ENCODE data around the gene CTRL.

- TF ChIP-seq, protein P1, sequence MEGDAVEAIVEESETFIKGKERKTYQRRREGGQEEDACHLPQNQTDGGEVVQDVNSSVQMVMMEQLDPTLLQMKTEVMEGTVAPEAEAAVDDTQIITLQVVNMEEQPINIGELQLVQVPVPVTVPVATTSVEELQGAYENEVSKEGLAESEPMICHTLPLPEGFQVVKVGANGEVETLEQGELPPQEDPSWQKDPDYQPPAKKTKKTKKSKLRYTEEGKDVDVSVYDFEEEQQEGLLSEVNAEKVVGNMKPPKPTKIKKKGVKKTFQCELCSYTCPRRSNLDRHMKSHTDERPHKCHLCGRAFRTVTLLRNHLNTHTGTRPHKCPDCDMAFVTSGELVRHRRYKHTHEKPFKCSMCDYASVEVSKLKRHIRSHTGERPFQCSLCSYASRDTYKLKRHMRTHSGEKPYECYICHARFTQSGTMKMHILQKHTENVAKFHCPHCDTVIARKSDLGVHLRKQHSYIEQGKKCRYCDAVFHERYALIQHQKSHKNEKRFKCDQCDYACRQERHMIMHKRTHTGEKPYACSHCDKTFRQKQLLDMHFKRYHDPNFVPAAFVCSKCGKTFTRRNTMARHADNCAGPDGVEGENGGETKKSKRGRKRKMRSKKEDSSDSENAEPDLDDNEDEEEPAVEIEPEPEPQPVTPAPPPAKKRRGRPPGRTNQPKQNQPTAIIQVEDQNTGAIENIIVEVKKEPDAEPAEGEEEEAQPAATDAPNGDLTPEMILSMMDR (tag by site-specific recombination; IDR thresholded peaks at IDR 0.05), result no peak
- TF ChIP-seq ZIC2 (tag by site-specific recombination; IDR thresholded peaks at IDR 0.05) (no peak), ZNF48 (tag by site-specific recombination; IDR thresholded peaks at IDR 0.05) (no peak), PRDM10 (tag by site-specific recombination; IDR thresholded peaks at IDR 0.05) (no peak), ZNF660 (tag by site-specific recombination; IDR thresholded peaks at IDR 0.05) (no peak), YY1 (tag by site-specific recombination; IDR thresholded peaks at IDR 0.05) (no peak), PBX3 (CRISPR knock-in tag; IDR thresholded peaks at IDR 0.05) (no peak), ZBTB11 (tag by site-specific recombination; conservative IDR thresholded peaks at IDR 0.05; ENCODE audit: low read depth) (no peak), ZNF707 (tag by site-specific recombination; IDR thresholded peaks at IDR 0.05) (no peak), ZNF843 (tag by site-specific recombination; IDR thresholded peaks at IDR 0.05) (no peak)
- TF ChIP-seq, protein P2, sequence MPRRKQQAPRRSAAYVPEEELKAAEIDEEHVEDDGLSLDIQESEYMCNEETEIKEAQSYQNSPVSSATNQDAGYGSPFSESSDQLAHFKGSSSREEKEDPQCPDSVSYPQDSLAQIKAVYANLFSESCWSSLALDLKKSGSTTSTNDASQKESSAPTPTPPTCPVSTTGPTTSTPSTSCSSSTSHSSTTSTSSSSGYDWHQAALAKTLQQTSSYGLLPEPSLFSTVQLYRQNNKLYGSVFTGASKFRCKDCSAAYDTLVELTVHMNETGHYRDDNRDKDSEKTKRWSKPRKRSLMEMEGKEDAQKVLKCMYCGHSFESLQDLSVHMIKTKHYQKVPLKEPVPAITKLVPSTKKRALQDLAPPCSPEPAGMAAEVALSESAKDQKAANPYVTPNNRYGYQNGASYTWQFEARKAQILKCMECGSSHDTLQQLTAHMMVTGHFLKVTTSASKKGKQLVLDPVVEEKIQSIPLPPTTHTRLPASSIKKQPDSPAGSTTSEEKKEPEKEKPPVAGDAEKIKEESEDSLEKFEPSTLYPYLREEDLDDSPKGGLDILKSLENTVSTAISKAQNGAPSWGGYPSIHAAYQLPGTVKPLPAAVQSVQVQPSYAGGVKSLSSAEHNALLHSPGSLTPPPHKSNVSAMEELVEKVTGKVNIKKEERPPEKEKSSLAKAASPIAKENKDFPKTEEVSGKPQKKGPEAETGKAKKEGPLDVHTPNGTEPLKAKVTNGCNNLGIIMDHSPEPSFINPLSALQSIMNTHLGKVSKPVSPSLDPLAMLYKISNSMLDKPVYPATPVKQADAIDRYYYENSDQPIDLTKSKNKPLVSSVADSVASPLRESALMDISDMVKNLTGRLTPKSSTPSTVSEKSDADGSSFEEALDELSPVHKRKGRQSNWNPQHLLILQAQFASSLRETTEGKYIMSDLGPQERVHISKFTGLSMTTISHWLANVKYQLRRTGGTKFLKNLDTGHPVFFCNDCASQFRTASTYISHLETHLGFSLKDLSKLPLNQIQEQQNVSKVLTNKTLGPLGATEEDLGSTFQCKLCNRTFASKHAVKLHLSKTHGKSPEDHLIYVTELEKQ (tag by site-specific recombination; IDR thresholded peaks at IDR 0.05; ENCODE audit: borderline replicate concordance), result no peak
These were observed 48.5 kb upstream of the CTRL start, which contains the start of gene DPEP3 for GRCh38 chr16:67979955-67980678.

Data from HEK293 (cell line).